Gastrocnemius medialis (tissue), 4 donors: ENCODE results near the gene ZNF697. TPM values are rescaled to one million over a fixed set of nuclear protein-coding genes. Genes with fewer than 3 reads are reported as not detected.

Source experiments
- ATAC-seq, 2 donors: fragments of 150-250 bp; one replicate each; pipeline ENCODE4 v1.9.1; 2016
- DNase-seq, 2 donors: peaks; one replicate each; pipeline ENCODE4 v3.0.0-alpha.2; 2019
- H3K27ac ChIP-seq, 4 donors: fragments of 200-600 bp; sonication (generic); 1 replicate in 1 of 4; 2 replicates in 3 of 4; pipeline ENCODE4 v1.5.1; 2016 to 2018; ENCODE audit warnings: mild to moderate bottlenecking in 2 of 4, moderate library complexity in 1 of 4
- H3K27me3 ChIP-seq, 3 donors: fragments of 200-600 bp; sonication (generic) in 2 of 3; 1 replicate in 1 of 3; 2 replicates in 2 of 3; pipeline versions ENCODE4 v1.5.1 to v1.6.0; 2016 to 2019; ENCODE audit warnings: mild to moderate bottlenecking in 1 of 3, moderate library complexity in 1 of 3
- H3K36me3 ChIP-seq, 2 donors: fragments of 200-600 bp; sonication (generic) in 1 of 2; one replicate each; pipeline ENCODE4 v1.5.1; 2017 to 2018
- H3K4me1 ChIP-seq, 2 donors: fragments of 200-600 bp; sonication (generic) in 1 of 2; one replicate each; pipeline ENCODE4 v1.5.1; 2016 to 2017; ENCODE audit warnings: mild to moderate bottlenecking in 2 of 2
- H3K4me3 ChIP-seq, 4 donors: fragments of 200-600 bp; sonication (generic) in 3 of 4; 1 replicate in 1 of 4; 2 replicates in 3 of 4; pipeline ENCODE4 v1.5.1; 2016 to 2019; ENCODE audit warnings: mild to moderate bottlenecking in 2 of 4
- H3K9me3 ChIP-seq, 3 donors: fragments of 200-600 bp; sonication (generic) in 2 of 3; 1 replicate in 1 of 3; 2 replicates in 2 of 3; pipeline ENCODE4 v1.5.1; 2016 to 2019
- CTCF ChIP-seq, 5 experiments: fragments of 450-650 bp in 3 of 5; fragments of 200-600 bp in 2 of 5; sonication (generic) in 2 of 5; IDR thresholded peaks in 4 of 5; conservative IDR thresholded peaks in 1 of 5; 1 replicate in 4 of 5; 2 replicates in 1 of 5; pipeline ENCODE4 v1.5.1; 2016 to 2019; ENCODE audit warnings: antibody characterized with exemption in 5 of 5, mild to moderate bottlenecking in 3 of 5, moderate library complexity in 3 of 5
- POLR2A ChIP-seq, 2 donors: fragments of 450-650 bp; IDR thresholded peaks; one replicate each; pipeline ENCODE4 v1.6.1; 2017; ENCODE audit warnings: antibody characterized with exemption in 2 of 2, mild to moderate bottlenecking in 2 of 2, moderate library complexity in 2 of 2
- in situ Hi-C, 4 donors: fragments of 200-750 bp; cut with MboI; loops; one replicate each; pipeline versions ENCODE4 v1.15.0 to v1.8.0; 2017; ENCODE audit warnings: low sequenced_read_pairs in 4 of 4
- intact Hi-C: fragments of 100-400 bp; cut with DNase I; formaldehyde crosslinking; loops from one replicate; pipeline ENCODE4 v1.15.1; 2023; ENCODE audit warnings: low total_unique reads
- total RNA-seq, 4 donors: library from RNA; depleted of rRNA; stranded (reverse); fragments of >200 nt; gene quantifications; one replicate each; pipeline versions ENCODE4 v1.1.0 to v1.2.3, GENCODE V29; 2016

ZNF697 gene
- total RNA-seq, 4 donors from 2014 or later = 1.4 to 3.1 (median 2.9) TPM

- no peak for ATAC-seq
- no peak overlapping the region for H3K27ac ChIP-seq
These were observed 12.4 kb upstream of the ZNF697 start for GRCh38 chr1:119660253-119661083.

GRCh38 chr1:119659628-119660027, 11.6 kb upstream of the ZNF697 start:
- Histone ChIP-seq H3K36me3 (no peaks in the 10 kb centered on the region), H3K4me3 (no peak overlapping the region), H3K27me3 (no peaks in the 10 kb centered on the region), H3K4me1 (peaks cover 0 to 4% of the 10 kb centered on the region in 2 donors), H3K27ac (no peak overlapping the region), H3K9me3 (no peaks in the 10 kb centered on the region)
- intact Hi-C loops (loop anchor here (5.0 kb wide), 1 partner anchor 32 kb away; no protein-coding TSS in a partner anchor), in situ Hi-C loops (loop anchor here in 2 of 4 donors (5.0 kb wide), 2 partner anchors 37 to 42 kb away; no protein-coding TSS in a partner anchor)
- no peak for DNase-seq
- ATAC-seq = no peak
- TF ChIP-seq POLR2A (IDR thresholded peaks at IDR 0.05) (no peak), CTCF (IDR thresholded peaks at IDR 0.05 in 4 of 5, conservative IDR thresholded peaks at IDR 0.05 in 1 of 5) (no peak)

More at GRCh38 chr1:119660253-119661083, 12.4 kb upstream of the ZNF697 start:
- in situ Hi-C loops = loop anchor here in 2 of 4 donors (5.0 kb wide), 2 partner anchors 38 to 43 kb away; no protein-coding TSS in a partner anchor
- no peak overlapping the region for H3K4me3 ChIP-seq
- H3K27me3 ChIP-seq = no peaks in the 10 kb centered on the region
- no peaks in the 10 kb centered on the region for H3K36me3 ChIP-seq
- DNase-seq = no peak
- intact Hi-C loops = loop anchor here (5.0 kb wide), 1 partner anchor 33 kb away; no protein-coding TSS in a partner anchor
- TF ChIP-seq POLR2A (IDR thresholded peaks at IDR 0.05) (no peak), CTCF (IDR thresholded peaks at IDR 0.05 in 4 of 5, conservative IDR thresholded peaks at IDR 0.05 in 1 of 5) (no peak)
- H3K4me1 ChIP-seq = peaks cover 0 to 4% of the 10 kb centered on the region in 2 donors
- no peaks in the 10 kb centered on the region for H3K9me3 ChIP-seq

- no peak overlapping the region for H3K4me3 ChIP-seq
- H3K9me3 ChIP-seq = no peaks in the 10 kb centered on the region
- no peak for TF ChIP-seq POLR2A (IDR thresholded peaks at IDR 0.05)
- no peak for TF ChIP-seq CTCF (IDR thresholded peaks at IDR 0.05 in 4 of 5, conservative IDR thresholded peaks at IDR 0.05 in 1 of 5)
- ATAC-seq = no peak
- no peaks in the 10 kb centered on the region for H3K27me3 ChIP-seq
- no peak for DNase-seq
- no peak overlapping the region for H3K27ac ChIP-seq
- no peaks in the 10 kb centered on the region for H3K4me1 ChIP-seq
- in situ Hi-C loops = no loop called here
- no peaks in the 10 kb centered on the region for H3K36me3 ChIP-seq
- intact Hi-C loops = no loop called here
These were observed 8.4 kb upstream of the ZNF697 start for GRCh38 chr1:119656410-119656955.

- Histone ChIP-seq H3K4me1 (no peaks in the 10 kb centered on the region), H3K4me3 (no peak overlapping the region), H3K36me3 (no peaks in the 10 kb centered on the region), H3K27ac (no peak overlapping the region), H3K27me3 (no peaks in the 10 kb centered on the region), H3K9me3 (no peaks in the 10 kb centered on the region)
- TF ChIP-seq CTCF (IDR thresholded peaks at IDR 0.05 in 4 of 5, conservative IDR thresholded peaks at IDR 0.05 in 1 of 5) = no peak
- TF ChIP-seq POLR2A (IDR thresholded peaks at IDR 0.05) = no peak
- intact Hi-C loops = no loop called here
- in situ Hi-C loops = no loop called here
- ATAC-seq (no peak), DNase-seq (no peak)
These were observed 7.1 kb upstream of the ZNF697 start for GRCh38 chr1:119655154-119655553.
